HEK293T (cell line): ENCODE data around the gene ANAPC1.
"Not testable (repeated sequence)": the region's sequence is repeated elsewhere in the genome, so short reads cannot be mapped to it uniquely, and the experiment has no call there.

Source experiments
- CTCF ChIA-PET: fragments of 350-600 bp; formaldehyde crosslinking; extraction: SDS; loops from one replicate; lab custom pipeline; 2021; ENCODE audit warnings: antibody characterized with exemption, inconsistent platforms; lab: Yijun Ruan, JAX
- POLR2A ChIA-PET: fragments of 350-600 bp; formaldehyde crosslinking; extraction: SDS; loops from one replicate; lab custom pipeline; 2020; ENCODE audit warnings: antibody characterized with exemption, inconsistent platforms; lab: Yijun Ruan, JAX
- DNase-seq: peaks from one replicate; pipeline ENCODE4 v3.0.0; 2012; ENCODE audit warnings: mixed read lengths; ENCODE audit errors: extremely low spot score
- ARNT ChIP-seq: fragments of 450-650 bp; IDR thresholded peaks from 2 replicates; pipeline ENCODE4 v1.6.1; 2017; ENCODE audit warnings: mild to moderate bottlenecking
- BHLHE40 ChIP-seq: fragments of 450-650 bp; IDR thresholded peaks from 2 replicates; pipeline ENCODE4 v1.6.1; 2016; ENCODE audit warnings: mild to moderate bottlenecking, moderate library complexity, borderline replicate concordance
- CTBP1 ChIP-seq: fragments of 450-650 bp; IDR thresholded peaks from 2 replicates; pipeline ENCODE4 v1.6.1; 2016; ENCODE audit warnings: borderline replicate concordance
- FOXA1 ChIP-seq: fragments of 450-650 bp; IDR thresholded peaks from 2 replicates; pipeline ENCODE4 v1.6.1; 2016; ENCODE audit warnings: mild to moderate bottlenecking
- FOXK2 ChIP-seq: fragments of 450-650 bp; IDR thresholded peaks from 2 replicates; pipeline ENCODE4 v1.6.1; 2016; ENCODE audit warnings: mild to moderate bottlenecking
- FOXM1 ChIP-seq: fragments of 450-650 bp; IDR thresholded peaks from 2 replicates; pipeline ENCODE4 v1.6.1; 2017; ENCODE audit warnings: mild to moderate bottlenecking, borderline replicate concordance
- HDGF ChIP-seq: fragments of 450-650 bp; IDR thresholded peaks from 2 replicates; pipeline ENCODE4 v1.6.1; 2017; ENCODE audit warnings: antibody characterized with exemption, borderline replicate concordance
- L3MBTL2 ChIP-seq: fragments of 450-650 bp; conservative IDR thresholded peaks from 2 replicates; pipeline ENCODE4 v1.6.1; 2016; ENCODE audit warnings: mild to moderate bottlenecking
- LEF1 ChIP-seq: fragments of 450-650 bp; IDR thresholded peaks from 2 replicates; pipeline ENCODE4 v1.6.1; 2017; ENCODE audit warnings: mild to moderate bottlenecking, borderline replicate concordance
- NFRKB ChIP-seq: fragments of 450-650 bp; IDR thresholded peaks from 2 replicates; pipeline ENCODE4 v1.6.1; 2016; ENCODE audit warnings: mild to moderate bottlenecking, moderate library complexity
- PKNOX1 ChIP-seq: fragments of 450-650 bp; IDR thresholded peaks from 2 replicates; pipeline ENCODE4 v1.6.1; 2016
- SUZ12 ChIP-seq: fragments of 450-650 bp; IDR thresholded peaks from 2 replicates; pipeline ENCODE4 v1.6.1; 2016; ENCODE audit warnings: mild to moderate bottlenecking
- TARDBP ChIP-seq: fragments of 450-650 bp; IDR thresholded peaks from 2 replicates; pipeline ENCODE4 v1.6.1; 2016
- ZNF384 ChIP-seq: fragments of 450-650 bp; IDR thresholded peaks from 2 replicates; pipeline ENCODE4 v1.6.1; 2016

ANAPC1 gene

GRCh38 chr2:111898703-111899514 lies 14.9 kb upstream of the ANAPC1 start:
- no peak for DNase-seq
- ChIA-PET CTCF (interaction anchor here (1.3 kb wide), 1 partner anchor 11 kb away, joined by 5 read pairs; no protein-coding TSS in a partner anchor), POLR2A (interaction anchor here (0.6 to 2.1 kb wide), 5 partner anchors 15 to 356 kb away, joined by 3 to 15 read pairs (median 4); partner anchors contain the start of genes ANAPC1 and ZC3H8)
- no peak for TF ChIP-seq NFRKB
- TF ChIP-seq ZNF384: peak; percentile 75; the same call in 1 of the 2 replicates

- DNase-seq: peak; percentile 90
- ChIA-PET CTCF (interaction anchor here (1.3 kb wide), 1 partner anchor 10 kb away, joined by 5 read pairs; no protein-coding TSS in a partner anchor), POLR2A (interaction anchor here (0.6 to 2.1 kb wide), 7 partner anchors 11 to 357 kb away, joined by 3 to 15 read pairs (median 4); partner anchors contain the start of genes ANAPC1 and ZC3H8)
- peak; percentile 55; the same call in 1 of the 2 replicates for TF ChIP-seq CTBP1
- TF ChIP-seq FOXK2: no peak
- no peak for TF ChIP-seq NFRKB
Measured at GRCh38 chr2:111897924-111898702, 14.1 kb upstream of the ANAPC1 start, which contains the start of gene MERTK. MERTK (plus strand) TSS chr2:111898607; CDS start chr2:111898736, 129 bp downstream.

GRCh38 chr2:111897630-111897923 lies 13.6 kb upstream of the ANAPC1 start:
- DNase-seq: no peak
- TF ChIP-seq PKNOX1: peak; percentile 37
- no peak for TF ChIP-seq FOXM1
- ChIA-PET POLR2A (interaction anchor here (1.0 to 2.1 kb wide), 6 partner anchors 10 to 357 kb away, joined by 3 to 15 read pairs (median 4); partner anchors contain the start of genes ANAPC1 and ZC3H8), CTCF (interaction anchor here (1.3 kb wide), 1 partner anchor 10 kb away, joined by 5 read pairs; no protein-coding TSS in a partner anchor)

GRCh38 chr2:111896576-111896975 lies 12.6 kb upstream of the ANAPC1 start:
- POLR2A ChIA-PET: interaction anchor here (1.2 kb wide), 1 partner anchor 13 kb away, joined by 3 read pairs; no protein-coding TSS in a partner anchor
- TF ChIP-seq FOXK2: no peak
- TF ChIP-seq CTBP1: no peak
- no peak for TF ChIP-seq BHLHE40
- no peak for TF ChIP-seq ARNT
- TF ChIP-seq NFRKB: no peak
- DNase-seq: no peak
- CTCF ChIA-PET: interaction anchor here (0.5 to 1.1 kb wide), 3 partner anchors 9 to 143 kb away, joined by 3 to 4 read pairs (median 4); no protein-coding TSS in a partner anchor

GRCh38 chr2:111896024-111896423 lies 12.0 kb upstream of the ANAPC1 start:
- DNase-seq: no peak
- TF ChIP-seq FOXA1 (no peak), ZNF384 (no peak), BHLHE40 (no peak), L3MBTL2 (no peak), LEF1 (no peak), FOXM1 (no peak), HDGF (no peak), ARNT (no peak), FOXK2 (no peak), SUZ12 (no peak), PKNOX1 (no peak), NFRKB (no peak), CTBP1 (no peak)
- ChIA-PET POLR2A (interaction anchor here (1.2 kb wide), 1 partner anchor 13 kb away, joined by 3 read pairs; no protein-coding TSS in a partner anchor), CTCF (interaction anchor here (1.1 kb wide), 2 partner anchors 8 to 143 kb away, joined by 3 to 4 read pairs; no protein-coding TSS in a partner anchor)

- TF ChIP-seq TARDBP (no peak), BHLHE40 (no peak), PKNOX1 (no peak), ZNF384 (0 out of 2 replicates have a peak, but pooled peaks have one; percentile 14), LEF1 (no peak)
- CTCF ChIA-PET: interaction anchor here (0.6 kb wide), 1 partner anchor 163 kb away, joined by 3 read pairs; no protein-coding TSS in a partner anchor
- POLR2A ChIA-PET: interaction anchor here (0.6 to 2.3 kb wide), 2 partner anchors 14 to 170 kb away, joined by 3 to 15 read pairs; partner anchors contain the start of genes MERTK and TMEM87B
- DNase-seq: no peak
Measured at GRCh38 chr2:111884592-111884964, 585 bp upstream of the ANAPC1 start.

GRCh38 chr2:111872806-111873205 lies 11.2 kb downstream of the ANAPC1 start:
- DNase-seq, CTCF ChIA-PET, POLR2A ChIA-PET: not testable (repeated sequence)

GRCh38 chr2:111865124-111865523 lies 18.9 kb downstream of the ANAPC1 start:
- CTCF ChIA-PET, POLR2A ChIA-PET, DNase-seq: not testable (repeated sequence)

- POLR2A ChIA-PET, DNase-seq, CTCF ChIA-PET: not testable (repeated sequence)
Measured at GRCh38 chr2:111860005-111860404, 24.0 kb downstream of the ANAPC1 start.

GRCh38 chr2:111852544-111852943 lies 31.4 kb downstream of the ANAPC1 start:
- POLR2A ChIA-PET, CTCF ChIA-PET, DNase-seq: not testable (repeated sequence)

- DNase-seq, POLR2A ChIA-PET: not testable (repeated sequence)
- CTCF ChIA-PET: interaction anchor here (0.7 to 0.8 kb wide), 2 partner anchors 55 to 992 kb away, joined by 3 to 4 read pairs; no protein-coding TSS in a partner anchor
Measured at GRCh38 chr2:111850646-111851045, 33.3 kb downstream of the ANAPC1 start.
